ENCODE data around the gene PADI1. TPM values are rescaled to one million over a fixed set of nuclear protein-coding genes. Genes with fewer than 3 reads are reported as not detected.
"Not testable (repeated sequence)": the region's sequence is repeated elsewhere in the genome, so short reads cannot be mapped to it uniquely, and the experiment has no call there.

Gene PADI1
- total RNA-seq, 1 experiment from 2014 or later, result 1.9 TPM

GRCh38 chr1:17217607-17218006 lies 12.7 kb downstream of the PADI1 start:
- DNase-seq (ENCODE audit: low read depth), result no peak

- DNase-seq (ENCODE audit: low read depth), result peak; percentile 70
Measured at GRCh38 chr1:17218939-17219338, 14.0 kb downstream of the PADI1 start.

- no peak for DNase-seq (ENCODE audit: low read depth)
Measured at GRCh38 chr1:17220287-17220686, 15.4 kb downstream of the PADI1 start.

GRCh38 chr1:17222557-17222956 lies 17.6 kb downstream of the PADI1 start:
- no peak for DNase-seq (ENCODE audit: low read depth)

GRCh38 chr1:17224434-17224833 lies 19.5 kb downstream of the PADI1 start:
- no peak for DNase-seq (ENCODE audit: low read depth)

- no peak for DNase-seq (ENCODE audit: low read depth)
Measured at GRCh38 chr1:17225140-17225539, 20.2 kb downstream of the PADI1 start.

GRCh38 chr1:17227358-17227915 lies 22.5 kb downstream of the PADI1 start:
- DNase-seq (ENCODE audit: low read depth), result no peak

GRCh38 chr1:17228619-17229018 lies 23.7 kb downstream of the PADI1 start:
- no peak for DNase-seq (ENCODE audit: low read depth)

- no peak for DNase-seq (ENCODE audit: low read depth)
Measured at GRCh38 chr1:17229379-17229778, 24.5 kb downstream of the PADI1 start.

- DNase-seq (ENCODE audit: low read depth), result no peak
Measured at GRCh38 chr1:17230106-17230505, 25.2 kb downstream of the PADI1 start.

- no peak for DNase-seq (ENCODE audit: low read depth)
Measured at GRCh38 chr1:17230671-17231310, 25.9 kb downstream of the PADI1 start.

GRCh38 chr1:17232759-17233661 lies 28.1 kb downstream of the PADI1 start:
- DNase-seq (ENCODE audit: low read depth), result peak; percentile 97

GRCh38 chr1:17233675-17234320 lies 28.9 kb downstream of the PADI1 start:
- peak; percentile 100 for DNase-seq (ENCODE audit: low read depth)

GRCh38 chr1:17234405-17234804 lies 29.5 kb downstream of the PADI1 start:
- no peak for DNase-seq (ENCODE audit: low read depth)

- no peak for DNase-seq (ENCODE audit: low read depth)
Measured at GRCh38 chr1:17235135-17235885, 30.4 kb downstream of the PADI1 start.

GRCh38 chr1:17236779-17237560 lies 32.0 kb downstream of the PADI1 start:
- peak; percentile 92 for DNase-seq (ENCODE audit: low read depth)

GRCh38 chr1:17237561-17237903 lies 32.6 kb downstream of the PADI1 start:
- no peak for DNase-seq (ENCODE audit: low read depth)

GRCh38 chr1:17239420-17239819 lies 34.5 kb downstream of the PADI1 start:
- peak; percentile 92 for DNase-seq (ENCODE audit: low read depth)

GRCh38 chr1:17241011-17241779 lies 36.3 kb downstream of the PADI1 start:
- DNase-seq (ENCODE audit: low read depth), result not testable (repeated sequence)

GRCh38 chr1:17241780-17242074 lies 36.8 kb downstream of the PADI1 start:
- DNase-seq (ENCODE audit: low read depth), result not testable (repeated sequence)
